Activated CD4-positive, alpha-beta T cell treated with anti-CD3 and anti-CD28 coated beads, Interleukin-2, amount 10 ng/mL, durations not matched to agents 24 days and 14 days (primary cell): Measurements from ENCODE around the gene P3H2. TPM values are rescaled to one million over a fixed set of nuclear protein-coding genes. Genes with fewer than 3 reads are reported as not detected.

ENCODE experiments used
- DNase-seq: peaks from one replicate; pipeline ENCODE4 v3.0.0; 2022
- H3K27ac Mint-ChIP-seq: one replicate; pipeline ENCODE4 v1.8.0; 2022; ENCODE audit warnings: mild to moderate bottlenecking, mixed read lengths
- H3K27me3 Mint-ChIP-seq: one replicate; pipeline ENCODE4 v1.8.0; 2022; ENCODE audit warnings: mixed read lengths
- H3K36me3 Mint-ChIP-seq: one replicate; pipeline ENCODE4 v1.8.0; 2022; ENCODE audit warnings: low read depth, mild to moderate bottlenecking, mixed read lengths
- H3K4me1 Mint-ChIP-seq: one replicate; pipeline ENCODE4 v1.8.0; 2021; ENCODE audit warnings: mixed read lengths
- H3K4me3 Mint-ChIP-seq: one replicate; pipeline ENCODE4 v1.8.0; 2022; ENCODE audit warnings: mild to moderate bottlenecking, moderate library complexity, mixed read lengths
- H3K9me3 Mint-ChIP-seq: one replicate; pipeline ENCODE4 v1.8.0; 2021; ENCODE audit warnings: mixed read lengths
- intact Hi-C: fragments of 100-400 bp; cut with micrococcal nuclease; formaldehyde crosslinking; loops from one replicate; pipeline ENCODE4 v1.15.1; 2023
- total RNA-seq: library from RNA; stranded (reverse); gene quantifications from 2 replicates; pipeline ENCODE4 v1.2.3, GENCODE V29; 2022

The P3H2 gene
- total RNA-seq, 1 donor from 2014 or later = not detected

- H3K4me3 Mint-ChIP-seq = no peak overlapping the region
- intact Hi-C loops = no loop called here
- no peaks in the 10 kb centered on the region for H3K27me3 Mint-ChIP-seq
- DNase-seq = no peak
- peaks cover 4% of the 10 kb centered on the region for H3K9me3 Mint-ChIP-seq
- H3K4me1 Mint-ChIP-seq = no peaks in the 10 kb centered on the region
- H3K27ac Mint-ChIP-seq = no peak overlapping the region
- H3K36me3 Mint-ChIP-seq = no peaks in the 10 kb centered on the region
Observed at GRCh38 chr3:189921770-189922169, 198.9 kb downstream of the P3H2 start.

GRCh38 chr3:189914799-189915198 is 205.9 kb downstream of the P3H2 start:
- DNase-seq = no peak
- H3K36me3 Mint-ChIP-seq = no peaks in the 10 kb centered on the region

GRCh38 chr3:189911001-189911400 is 209.7 kb downstream of the P3H2 start:
- Mint-ChIP-seq H3K36me3 (no peaks in the 10 kb centered on the region), H3K4me1 (no peaks in the 10 kb centered on the region), H3K4me3 (no peak overlapping the region), H3K27ac (no peak overlapping the region), H3K27me3 (no peaks in the 10 kb centered on the region), H3K9me3 (no peaks in the 10 kb centered on the region)
- DNase-seq = no peak
- intact Hi-C loops = no loop called here

More at GRCh38 chr3:189914799-189915198, 205.9 kb downstream of the P3H2 start:
- Mint-ChIP-seq H3K27me3 (no peaks in the 10 kb centered on the region), H3K4me3 (no peak overlapping the region), H3K9me3 (no peaks in the 10 kb centered on the region), H3K4me1 (no peaks in the 10 kb centered on the region), H3K27ac (no peak overlapping the region)
- intact Hi-C loops = no loop called here

GRCh38 chr3:189909573-189909972 is 211.1 kb downstream of the P3H2 start:
- Mint-ChIP-seq H3K4me1 (no peaks in the 10 kb centered on the region), H3K27ac (no peak overlapping the region), H3K27me3 (no peaks in the 10 kb centered on the region), H3K4me3 (no peak overlapping the region), H3K36me3 (no peaks in the 10 kb centered on the region), H3K9me3 (no peaks in the 10 kb centered on the region)
- intact Hi-C loops = no loop called here
- no peak for DNase-seq

- DNase-seq = no peak
- no peak overlapping the region for H3K4me3 Mint-ChIP-seq
- no peaks in the 10 kb centered on the region for H3K9me3 Mint-ChIP-seq
- no peaks in the 10 kb centered on the region for H3K36me3 Mint-ChIP-seq
- no peak overlapping the region for H3K27ac Mint-ChIP-seq
- no peaks in the 10 kb centered on the region for H3K4me1 Mint-ChIP-seq
- no peaks in the 10 kb centered on the region for H3K27me3 Mint-ChIP-seq
- intact Hi-C loops = no loop called here
Observed at GRCh38 chr3:189909139-189909538, 211.6 kb downstream of the P3H2 start.

- Mint-ChIP-seq H3K27ac (no peak overlapping the region), H3K27me3 (no peaks in the 10 kb centered on the region), H3K4me3 (no peak overlapping the region), H3K9me3 (no peaks in the 10 kb centered on the region), H3K36me3 (no peaks in the 10 kb centered on the region), H3K4me1 (no peaks in the 10 kb centered on the region)
- no peak for DNase-seq
- intact Hi-C loops = no loop called here
Observed at GRCh38 chr3:189908646-189909045, 212.1 kb downstream of the P3H2 start.

GRCh38 chr3:189907803-189908202 is 212.9 kb downstream of the P3H2 start:
- Mint-ChIP-seq H3K9me3 (no peaks in the 10 kb centered on the region), H3K4me3 (no peak overlapping the region), H3K27me3 (no peaks in the 10 kb centered on the region), H3K4me1 (no peaks in the 10 kb centered on the region), H3K36me3 (no peaks in the 10 kb centered on the region), H3K27ac (no peak overlapping the region)
- intact Hi-C loops = no loop called here
- DNase-seq = no peak

Other genes starting within 250 kb of the P3H2 start
- gene CLDN1, start 201.5 kb upstream of the P3H2 start, total RNA-seq = 0.33 and 0.52 TPM in 2 replicates